Activated CD4-positive, alpha-beta T cell treated with anti-CD3 and anti-CD28 coated beads for 36 hours (primary cell): ENCODE data around the gene COL1A1. TPM values are rescaled to one million over a fixed set of nuclear protein-coding genes. Genes with fewer than 3 reads are reported as not detected.

ENCODE experiments used
- ATAC-seq: fragments of 200-7000 bp; cut with Tn5 transposase; one replicate; pipeline ENCODE4 v1.10.0; 2021; ENCODE audit warnings: mild to moderate bottlenecking, moderate library complexity
- CTCF ChIA-PET: fragments of 350-600 bp; sonication (Branson Sonifier 250); formaldehyde crosslinking; loops from one replicate; lab custom pipeline; 2021; ENCODE audit warnings: antibody characterized with exemption; lab: Charles Lee
- POLR2A ChIA-PET: fragments of 350-600 bp; sonication (Branson Sonifier 250); formaldehyde crosslinking; loops from one replicate; lab custom pipeline; 2021; ENCODE audit warnings: antibody characterized with exemption, inconsistent platforms; lab: Charles Lee
- DNase-seq: peaks from one replicate; pipeline ENCODE4 v3.0.0-alpha.2; 2020
- H3K27ac Mint-ChIP-seq: one replicate; pipeline ENCODE4 v1.8.0; 2021; ENCODE audit warnings: mixed read lengths
- H3K27me3 Mint-ChIP-seq: one replicate; pipeline ENCODE4 v1.8.0; 2021; ENCODE audit warnings: mixed read lengths
- H3K36me3 Mint-ChIP-seq: one replicate; pipeline ENCODE4 v1.8.0; 2021; ENCODE audit warnings: low read depth, mixed read lengths
- H3K4me1 Mint-ChIP-seq: one replicate; pipeline ENCODE4 v1.8.0; 2021; ENCODE audit warnings: mixed read lengths
- H3K4me3 Mint-ChIP-seq: one replicate; pipeline ENCODE4 v1.8.0; 2021; ENCODE audit warnings: mild to moderate bottlenecking, moderate library complexity, mixed read lengths
- H3K9me3 Mint-ChIP-seq: one replicate; pipeline ENCODE4 v1.8.0; 2021; ENCODE audit warnings: low read depth, mixed read lengths
- intact Hi-C, 2 experiments: fragments of 100-400 bp; cut with DNase I in 1 of 2; cut with micrococcal nuclease in 1 of 2; formaldehyde crosslinking; loops; one replicate each; pipeline versions ENCODE4 v1.14.2 to v1.15.1; 2022 to 2024; cut with DNase I, micrococcal nuclease
- total RNA-seq, 2 experiments: library from RNA; stranded (reverse); gene quantifications; one replicate each; pipeline ENCODE4 v1.2.3, GENCODE V29; 2021

The COL1A1 gene
- total RNA-seq, 2 experiments from 2014 or later = 0.55 to 0.70 TPM

- POLR2A ChIA-PET = interaction anchor here (0.6 to 0.7 kb wide), 3 partner anchors 15 to 694 kb away, joined by 3 to 8 read pairs (median 4); no protein-coding TSS in a partner anchor
- Mint-ChIP-seq H3K36me3 (no peaks in the 10 kb centered on the region), H3K27me3 (no peaks in the 10 kb centered on the region), H3K4me1 (peaks cover 9% of the 10 kb centered on the region), H3K27ac (peak overlapping the region; percentile 11), H3K4me3 (peak overlapping the region; percentile 11), H3K9me3 (no peaks in the 10 kb centered on the region)
- CTCF ChIA-PET = interaction anchor here (0.5 to 3.6 kb wide), 34 partner anchors 8 to 499 kb away, joined by 3 to 34 read pairs (median 4); partner anchors contain the start of gene COL1A1
- peak; percentile 66 for DNase-seq
- peak; percentile 77 for ATAC-seq
- intact Hi-C loops = loop anchor here (1.0 kb wide), 2 partner anchors 29 to 128 kb away; no protein-coding TSS in a partner anchor
Measured at GRCh38 chr17:50169121-50169764, 32.2 kb downstream of the COL1A1 start.

- no peak for DNase-seq
- ChIA-PET CTCF (interaction anchor here (1.0 to 3.6 kb wide), 7 partner anchors 10 to 148 kb away, joined by 3 to 34 read pairs (median 6); partner anchors contain the start of gene COL1A1), POLR2A (no interaction called here)
- Mint-ChIP-seq H3K27ac (no peak overlapping the region), H3K36me3 (no peaks in the 10 kb centered on the region), H3K4me3 (no peak overlapping the region), H3K9me3 (no peaks in the 10 kb centered on the region), H3K4me1 (peaks cover 18% of the 10 kb centered on the region), H3K27me3 (no peaks in the 10 kb centered on the region)
- intact Hi-C loops = no loop called here
- no peak for ATAC-seq
Measured at GRCh38 chr17:50168319-50168718, 33.1 kb downstream of the COL1A1 start.

- Mint-ChIP-seq H3K27me3 (no peaks in the 10 kb centered on the region), H3K4me3 (no peak overlapping the region), H3K9me3 (no peaks in the 10 kb centered on the region), H3K36me3 (no peaks in the 10 kb centered on the region), H3K4me1 (peaks cover 25% of the 10 kb centered on the region), H3K27ac (no peak overlapping the region)
- intact Hi-C loops = no loop called here
- ChIA-PET POLR2A (no interaction called here), CTCF (interaction anchor here (1.1 to 3.6 kb wide), 3 partner anchors 11 to 34 kb away, joined by 3 to 34 read pairs (median 6); partner anchors contain the start of gene COL1A1)
- DNase-seq (no peak), ATAC-seq (no peak)
Measured at GRCh38 chr17:50167371-50167770, 34.1 kb downstream of the COL1A1 start.

GRCh38 chr17:50166518-50167181 is 34.8 kb downstream of the COL1A1 start:
- DNase-seq = no peak
- Mint-ChIP-seq H3K9me3 (no peaks in the 10 kb centered on the region), H3K4me1 (peaks cover 32% of the 10 kb centered on the region), H3K36me3 (no peaks in the 10 kb centered on the region), H3K4me3 (no peak overlapping the region), H3K27me3 (no peaks in the 10 kb centered on the region), H3K27ac (no peak overlapping the region)
- CTCF ChIA-PET = interaction anchor here (1.1 kb wide), 1 partner anchor 33 kb away, joined by 6 read pairs; no protein-coding TSS in a partner anchor
- POLR2A ChIA-PET = no interaction called here
- ATAC-seq = no peak
- intact Hi-C loops = no loop called here

- intact Hi-C loops = no loop called here
- no peaks in the 10 kb centered on the region for H3K36me3 Mint-ChIP-seq
- H3K4me1 Mint-ChIP-seq = peaks cover 37% of the 10 kb centered on the region
- CTCF ChIA-PET = interaction anchor here (0.6 to 1.1 kb wide), 3 partner anchors 34 to 953 kb away, joined by 3 to 6 read pairs (median 3); no protein-coding TSS in a partner anchor
- DNase-seq (no peak), ATAC-seq (no peak)
- POLR2A ChIA-PET = no interaction called here
- H3K4me3 Mint-ChIP-seq = no peak within 1 kb of the TSS
- peak within 1 kb of the TSS; percentile 2 for H3K27ac Mint-ChIP-seq
- no peaks in the 10 kb centered on the region for H3K9me3 Mint-ChIP-seq
- H3K27me3 Mint-ChIP-seq = no peaks in the 10 kb centered on the region
Measured at GRCh38 chr17:50165867-50166517, 35.4 kb downstream of the COL1A1 start, which contains the start of gene SGCA. Gene SGCA (plus strand): TSS chr17:50166005. CDS start chr17:50166041, 36 bp downstream.

- ATAC-seq = no peak
- H3K27me3 Mint-ChIP-seq = no peaks in the 10 kb centered on the region
- H3K27ac Mint-ChIP-seq = peak overlapping the region; percentile 2
- H3K4me1 Mint-ChIP-seq = peaks cover 41% of the 10 kb centered on the region
- ChIA-PET CTCF (interaction anchor here (0.6 to 1.1 kb wide), 4 partner anchors 35 to 953 kb away, joined by 3 to 6 read pairs (median 3); no protein-coding TSS in a partner anchor), POLR2A (no interaction called here)
- H3K9me3 Mint-ChIP-seq = no peaks in the 10 kb centered on the region
- no peak overlapping the region for H3K4me3 Mint-ChIP-seq
- no peak for DNase-seq
- H3K36me3 Mint-ChIP-seq = no peaks in the 10 kb centered on the region
- intact Hi-C loops = no loop called here
Measured at GRCh38 chr17:50165466-50165865, 36.0 kb downstream of the COL1A1 start.

GRCh38 chr17:50165066-50165465 is 36.4 kb downstream of the COL1A1 start:
- Mint-ChIP-seq H3K9me3 (no peaks in the 10 kb centered on the region), H3K27ac (peak overlapping the region; percentile 2), H3K27me3 (no peaks in the 10 kb centered on the region), H3K4me1 (peaks cover 41% of the 10 kb centered on the region), H3K4me3 (no peak overlapping the region), H3K36me3 (no peaks in the 10 kb centered on the region)
- ATAC-seq (no peak), DNase-seq (no peak)
- CTCF ChIA-PET = interaction anchor here (0.6 to 1.5 kb wide), 3 partner anchors 50 to 140 kb away, joined by 3 to 4 read pairs (median 3); no protein-coding TSS in a partner anchor
- POLR2A ChIA-PET = no interaction called here
- intact Hi-C loops = no loop called here

GRCh38 chr17:50164697-50164988 is 36.8 kb downstream of the COL1A1 start:
- Mint-ChIP-seq H3K27me3 (no peaks in the 10 kb centered on the region), H3K4me1 (peaks cover 41% of the 10 kb centered on the region), H3K4me3 (no peak overlapping the region), H3K36me3 (no peaks in the 10 kb centered on the region), H3K27ac (no peak overlapping the region), H3K9me3 (no peaks in the 10 kb centered on the region)
- CTCF ChIA-PET = interaction anchor here (1.5 to 1.6 kb wide), 2 partner anchors 8 to 50 kb away, joined by 3 to 4 read pairs; no protein-coding TSS in a partner anchor
- intact Hi-C loops = loop anchor here in 1 of 2 experiments (5.0 kb wide), 1 partner anchor 47 kb away; no protein-coding TSS in a partner anchor
- DNase-seq (no peak), ATAC-seq (no peak)
- POLR2A ChIA-PET = no interaction called here

- intact Hi-C loops = loop anchor here in 1 of 2 experiments (5.0 kb wide), 1 partner anchor 47 kb away; no protein-coding TSS in a partner anchor
- CTCF ChIA-PET = interaction anchor here (0.6 to 1.6 kb wide), 5 partner anchors 9 to 49 kb away, joined by 3 to 8 read pairs (median 4); no protein-coding TSS in a partner anchor
- POLR2A ChIA-PET = interaction anchor here (1.1 kb wide), 1 partner anchor 12 kb away, joined by 3 read pairs; no protein-coding TSS in a partner anchor
- no peak overlapping the region for H3K4me3 Mint-ChIP-seq
- peaks cover 37% of the 10 kb centered on the region for H3K4me1 Mint-ChIP-seq
- ATAC-seq = no peak
- no peaks in the 10 kb centered on the region for H3K27me3 Mint-ChIP-seq
- no peaks in the 10 kb centered on the region for H3K9me3 Mint-ChIP-seq
- H3K36me3 Mint-ChIP-seq = no peaks in the 10 kb centered on the region
- DNase-seq = peak; percentile 46
- peak overlapping the region; percentile 60 for H3K27ac Mint-ChIP-seq
Measured at GRCh38 chr17:50163843-50164696, 37.4 kb downstream of the COL1A1 start.
